CD4-positive, alpha-beta T cell (primary cell): Measurements from ENCODE around the gene IQCE. TPM values are rescaled to one million over a fixed set of nuclear protein-coding genes. Genes with fewer than 3 reads are reported as not detected.

Experiments used
- ATAC-seq: fragments of 200-7000 bp; cut with Tn5 transposase; one replicate; pipeline ENCODE4 v1.10.0; 2022; ENCODE audit warnings: mild to moderate bottlenecking; ENCODE audit not compliant: poor library complexity
- CTCF ChIA-PET: fragments of 350-600 bp; sonication (Branson Sonifier 250); formaldehyde crosslinking; loops from one replicate; lab custom pipeline; 2021; ENCODE audit warnings: antibody characterized with exemption, inconsistent platforms; lab: Charles Lee
- POLR2A ChIA-PET: fragments of 350-600 bp; sonication (Branson Sonifier 250); formaldehyde crosslinking; loops from one replicate; lab custom pipeline; 2021; ENCODE audit warnings: antibody characterized with exemption, inconsistent platforms; lab: Charles Lee
- DNase-seq, 14 experiments: peaks; one replicate each; pipeline ENCODE4 v3.0.0-alpha.2; 2013 to 2020; ENCODE audit warnings: mixed read lengths in 2 of 14
- H3K27ac ChIP-seq, 2 donors: one replicate each; pipeline versions ENCODE4 v1.5.1 to v1.7.0; 2013; ENCODE audit warnings: low read length in 2 of 2, low read depth in 1 of 2, mild to moderate bottlenecking in 1 of 2
- H3K27me3 ChIP-seq, 2 experiments: 1 replicate in 1 of 2; 2 replicates in 1 of 2; pipeline versions ENCODE4 v1.6.1 to v1.7.0; 2013; ENCODE audit warnings: low read length in 2 of 2, control low read depth in 1 of 2, mild to moderate bottlenecking in 1 of 2, moderate library complexity in 1 of 2; ENCODE audit not compliant: insufficient read depth in 2 of 2, control insufficient read depth in 1 of 2
- H3K36me3 ChIP-seq: one replicate; pipeline ENCODE4 v1.6.1; 2013; ENCODE audit warnings: low read length, control low read depth; ENCODE audit not compliant: insufficient read depth
- H3K4me1 ChIP-seq: one replicate; pipeline ENCODE4 v1.6.1; 2013; ENCODE audit warnings: low read length, control low read depth; ENCODE audit not compliant: insufficient read depth
- H3K4me3 ChIP-seq: one replicate; pipeline ENCODE4 v1.5.1; 2013; ENCODE audit warnings: mild to moderate bottlenecking, low read length, moderate library complexity
- H3K9me3 ChIP-seq, 2 experiments: 1 replicate in 1 of 2; 2 replicates in 1 of 2; pipeline versions ENCODE4 v1.6.1 to v1.7.0; 2013; ENCODE audit warnings: low read length in 2 of 2, mild to moderate bottlenecking in 2 of 2, control low read depth in 1 of 2, moderate library complexity in 1 of 2; ENCODE audit not compliant: control insufficient read depth in 1 of 2, insufficient read depth in 1 of 2
- H3K27ac Mint-ChIP-seq: one replicate; pipeline ENCODE4 v1.8.0; 2020; ENCODE audit warnings: mixed read lengths
- H3K27me3 Mint-ChIP-seq: one replicate; pipeline ENCODE4 v1.8.0; 2021; ENCODE audit warnings: mixed read lengths
- H3K36me3 Mint-ChIP-seq: one replicate; pipeline ENCODE4 v1.8.0; 2021; ENCODE audit warnings: low read depth, mixed read lengths
- H3K4me1 Mint-ChIP-seq: one replicate; pipeline ENCODE4 v1.8.0; 2021; ENCODE audit warnings: low read depth, mixed read lengths
- H3K4me3 Mint-ChIP-seq: one replicate; pipeline ENCODE4 v1.8.0; 2020; ENCODE audit warnings: mild to moderate bottlenecking, mixed read lengths
- H3K9me3 Mint-ChIP-seq: one replicate; pipeline ENCODE4 v1.8.0; 2020; ENCODE audit warnings: mixed read lengths
- intact Hi-C, 2 experiments: fragments of 100-400 bp; cut with DNase I in 1 of 2; cut with micrococcal nuclease in 1 of 2; formaldehyde crosslinking; loops; one replicate each; pipeline versions ENCODE4 v1.15.1 to v1.9.0; 2023 to 2025; cut with DNase I, micrococcal nuclease
- total RNA-seq, 174 experiments: library from RNA in 2 of 174; stranded (reverse) in 2 of 174; gene quantifications; one replicate each; pipeline ENCODE4 v1.2.3 and lab custom pipeline; 2021 to 2026
- TF ChIP-seq, protein P1 (sequence below): fragments of 200-600 bp; IDR thresholded peaks from one replicate; pipeline ENCODE4 v1.8.0; 2022; ENCODE audit warnings: antibody characterized with exemption, mild to moderate bottlenecking

The IQCE gene
- total RNA-seq, 2 experiments from 2014 or later: 4.3 to 5.6 TPM

DNA sequence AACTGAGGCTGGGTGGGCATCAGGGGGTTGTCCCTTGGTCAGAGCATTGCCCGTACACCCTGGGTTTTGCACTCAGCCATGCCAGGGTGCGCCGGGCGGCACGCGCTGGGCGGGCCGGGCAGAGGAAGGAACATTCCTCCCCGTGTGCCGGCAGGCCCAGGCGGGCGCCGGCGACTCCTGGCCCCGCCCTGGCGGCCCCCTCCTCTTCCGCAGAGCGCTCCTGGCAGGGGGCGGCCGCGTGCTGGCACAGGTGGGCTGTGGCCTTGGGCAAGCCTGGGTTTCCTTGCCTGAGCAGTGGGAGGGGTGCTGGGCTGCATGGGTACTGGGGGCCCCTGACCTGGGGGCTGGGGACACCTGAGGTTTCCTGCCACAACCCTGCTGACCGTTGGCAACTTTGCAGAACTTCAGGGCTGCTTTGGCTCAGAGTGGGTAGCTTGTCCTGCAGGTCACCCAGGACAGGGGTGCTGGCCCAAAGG is 35.3 kb upstream of the IQCE start:
- H3K27ac Mint-ChIP-seq: peak overlapping the region; percentile 96
- peak overlapping the region; percentile 99 for H3K4me3 ChIP-seq
- peak overlapping the region; percentile 95 for H3K4me3 Mint-ChIP-seq
- H3K4me1 Mint-ChIP-seq: peaks cover 56% of the 10 kb centered on the region
- no peak for DNase-seq
- CTCF ChIA-PET: interaction anchor here (1.5 kb wide), 1 partner anchor 55 kb away, joined by 5 read pairs; no protein-coding TSS in a partner anchor
- H3K36me3 ChIP-seq: peaks cover 65% of the 10 kb centered on the region
- no peaks in the 10 kb centered on the region for H3K9me3 Mint-ChIP-seq
- intact Hi-C loops: loop anchor here (5.0 to 10.0 kb wide), 4 partner anchors 46 to 1289 kb away; partner anchors contain the start of genes GRIFIN (in 1 of the 2), SNX8 (in 1 of the 2), TTYH3 (in 1 of the 2) and UNCX (in 1 of the 2)
- peaks cover 78% of the 10 kb centered on the region for H3K4me1 ChIP-seq
- no peaks in the 10 kb centered on the region for H3K27me3 Mint-ChIP-seq
- no peaks in the 10 kb centered on the region for H3K9me3 ChIP-seq
- POLR2A ChIA-PET: interaction anchor here (0.8 to 12.9 kb wide), 3 partner anchors 13 to 32 kb away, joined by 3 to 218 read pairs (median 3); partner anchors contain the start of gene BRAT1
- H3K27ac ChIP-seq: peak overlapping the region in 1 of 2 donors; percentile 88
- H3K36me3 Mint-ChIP-seq: peaks cover 60% of the 10 kb centered on the region
- TF ChIP-seq, protein P1, sequence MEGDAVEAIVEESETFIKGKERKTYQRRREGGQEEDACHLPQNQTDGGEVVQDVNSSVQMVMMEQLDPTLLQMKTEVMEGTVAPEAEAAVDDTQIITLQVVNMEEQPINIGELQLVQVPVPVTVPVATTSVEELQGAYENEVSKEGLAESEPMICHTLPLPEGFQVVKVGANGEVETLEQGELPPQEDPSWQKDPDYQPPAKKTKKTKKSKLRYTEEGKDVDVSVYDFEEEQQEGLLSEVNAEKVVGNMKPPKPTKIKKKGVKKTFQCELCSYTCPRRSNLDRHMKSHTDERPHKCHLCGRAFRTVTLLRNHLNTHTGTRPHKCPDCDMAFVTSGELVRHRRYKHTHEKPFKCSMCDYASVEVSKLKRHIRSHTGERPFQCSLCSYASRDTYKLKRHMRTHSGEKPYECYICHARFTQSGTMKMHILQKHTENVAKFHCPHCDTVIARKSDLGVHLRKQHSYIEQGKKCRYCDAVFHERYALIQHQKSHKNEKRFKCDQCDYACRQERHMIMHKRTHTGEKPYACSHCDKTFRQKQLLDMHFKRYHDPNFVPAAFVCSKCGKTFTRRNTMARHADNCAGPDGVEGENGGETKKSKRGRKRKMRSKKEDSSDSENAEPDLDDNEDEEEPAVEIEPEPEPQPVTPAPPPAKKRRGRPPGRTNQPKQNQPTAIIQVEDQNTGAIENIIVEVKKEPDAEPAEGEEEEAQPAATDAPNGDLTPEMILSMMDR: no peak
- no peaks in the 10 kb centered on the region for H3K27me3 ChIP-seq
- no peak for ATAC-seq

DNA sequence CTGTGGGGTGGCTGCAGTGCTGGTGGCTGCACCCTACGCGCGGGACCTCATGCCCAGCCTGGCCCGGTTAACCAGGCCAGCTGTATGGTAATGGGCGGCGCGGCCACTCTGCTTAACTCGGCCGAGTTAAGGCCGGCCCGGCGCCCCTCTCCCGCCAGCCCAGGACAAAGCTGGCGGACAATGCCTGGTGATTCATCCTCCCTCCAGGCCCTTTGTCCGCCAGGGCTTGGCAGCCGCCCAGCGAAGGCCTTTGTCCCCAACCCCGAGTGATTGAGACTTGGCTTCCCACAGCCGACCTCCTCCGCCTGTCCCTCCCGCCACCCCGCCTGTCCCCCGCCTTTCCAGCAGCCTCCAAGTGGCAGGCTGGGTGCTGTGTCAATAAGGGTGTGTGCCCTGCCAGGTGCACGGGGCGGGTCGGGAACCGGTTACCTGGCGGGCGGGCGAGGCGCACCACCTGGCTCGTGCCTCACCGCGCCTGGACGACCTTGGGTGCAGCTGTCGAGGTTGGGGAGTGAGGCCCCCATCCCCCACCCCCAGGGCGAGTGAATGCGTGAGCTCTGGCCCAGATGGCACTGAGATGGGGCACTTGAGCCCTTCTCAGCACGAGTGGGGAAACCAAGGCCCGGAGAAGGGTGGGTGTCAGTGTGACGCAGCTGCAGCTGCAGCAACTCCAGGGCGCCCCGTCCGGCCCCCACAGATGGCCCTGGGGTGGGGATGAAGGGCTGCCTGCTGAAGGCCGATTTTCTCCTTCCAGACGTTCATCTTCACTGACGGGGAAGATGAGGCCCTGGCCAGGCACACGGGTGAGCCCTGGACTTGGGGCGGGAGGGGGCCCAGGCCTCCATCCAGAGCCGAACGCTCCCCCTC is 34.6 kb upstream of the IQCE start:
- ATAC-seq: no peak
- POLR2A ChIA-PET: interaction anchor here (1.1 to 12.9 kb wide), 2 partner anchors 14 to 32 kb away, joined by 3 to 218 read pairs; no protein-coding TSS in a partner anchor
- Histone ChIP-seq H3K9me3 (no peaks in the 10 kb centered on the region), H3K27me3 (no peaks in the 10 kb centered on the region), H3K36me3 (peaks cover 71% of the 10 kb centered on the region), H3K27ac (peak overlapping the region in 1 of 2 donors; percentile 88), H3K4me1 (peaks cover 78% of the 10 kb centered on the region), H3K4me3 (peak overlapping the region; percentile 99)
- Mint-ChIP-seq H3K36me3 (peaks cover 65% of the 10 kb centered on the region), H3K9me3 (no peaks in the 10 kb centered on the region), H3K4me1 (peaks cover 59% of the 10 kb centered on the region), H3K27ac (peak overlapping the region; percentile 96), H3K27me3 (no peaks in the 10 kb centered on the region), H3K4me3 (peak overlapping the region; percentile 38)
- intact Hi-C loops: loop anchor here (5.0 to 10.0 kb wide), 4 partner anchors 47 to 1289 kb away; partner anchors contain the start of genes GRIFIN (in 1 of the 2), SNX8 (in 1 of the 2), TTYH3 (in 1 of the 2) and UNCX (in 1 of the 2)
- CTCF ChIA-PET: no interaction called here
- peak in 2 of 14 experiments; percentile 20 to 37 for DNase-seq
- TF ChIP-seq, protein P1: no peak

DNA sequence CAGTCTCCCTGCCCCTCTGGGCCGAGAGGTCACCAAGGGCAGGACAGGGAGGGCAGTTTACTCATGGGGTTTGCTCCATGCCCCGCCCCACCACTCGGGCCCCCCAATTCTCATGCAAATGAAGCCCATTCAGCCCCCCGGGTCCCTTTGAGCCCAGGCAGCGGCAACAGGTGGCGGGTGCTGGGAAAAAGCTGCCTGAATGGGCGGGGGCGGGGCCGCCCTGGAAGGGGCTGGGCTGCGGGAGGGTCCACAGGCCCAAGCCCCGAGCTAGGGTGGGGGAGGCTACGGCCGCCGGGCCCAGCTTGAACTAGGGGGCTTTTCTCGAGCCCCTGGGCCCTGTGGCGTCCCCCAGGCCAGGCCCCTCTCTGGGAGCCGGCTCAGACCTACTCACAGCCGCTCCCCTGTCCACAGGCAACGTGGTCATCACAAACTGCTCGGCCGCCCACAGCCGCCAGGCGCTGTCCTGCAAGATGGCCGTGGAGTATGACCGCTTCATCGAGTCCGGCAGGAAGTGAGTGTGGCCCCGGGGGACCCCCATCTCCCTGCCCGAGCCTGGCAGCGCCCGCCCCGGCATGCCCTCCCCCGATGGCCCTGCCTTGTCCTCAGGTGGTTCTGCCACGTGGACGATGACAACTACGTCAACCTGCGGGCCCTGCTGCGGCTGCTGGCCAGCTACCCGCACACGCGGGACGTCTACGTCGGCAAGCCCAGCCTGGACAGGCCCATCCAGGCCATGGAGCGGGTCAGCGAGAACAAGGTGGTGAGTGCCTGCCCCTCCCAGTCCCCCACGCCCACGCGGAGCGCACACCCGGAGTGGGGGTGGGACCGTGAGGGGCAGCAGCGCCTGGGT is 33.7 kb upstream of the IQCE start:
- no peak for DNase-seq
- Histone ChIP-seq H3K36me3 (peaks cover 74% of the 10 kb centered on the region), H3K27me3 (no peaks in the 10 kb centered on the region), H3K9me3 (no peaks in the 10 kb centered on the region), H3K27ac (peak overlapping the region in 1 of 2 donors; percentile 50), H3K4me1 (peaks cover 85% of the 10 kb centered on the region), H3K4me3 (no peak overlapping the region)
- POLR2A ChIA-PET: interaction anchor here (1.1 to 12.9 kb wide), 2 partner anchors 15 to 31 kb away, joined by 3 to 218 read pairs; no protein-coding TSS in a partner anchor
- H3K4me3 Mint-ChIP-seq: no peak overlapping the region
- TF ChIP-seq, protein P1: no peak
- peaks cover 66% of the 10 kb centered on the region for H3K36me3 Mint-ChIP-seq
- ATAC-seq: no peak
- H3K4me1 Mint-ChIP-seq: peaks cover 66% of the 10 kb centered on the region
- CTCF ChIA-PET: no interaction called here
- H3K27me3 Mint-ChIP-seq: no peaks in the 10 kb centered on the region
- intact Hi-C loops: loop anchor here (5.0 to 10.0 kb wide), 4 partner anchors 48 to 1290 kb away; partner anchors contain the start of genes GRIFIN (in 1 of the 2), SNX8 (in 1 of the 2), TTYH3 (in 1 of the 2) and UNCX (in 1 of the 2)
- H3K9me3 Mint-ChIP-seq: no peaks in the 10 kb centered on the region
- no peak overlapping the region for H3K27ac Mint-ChIP-seq
